Body of pancreas (tissue), 4 donors: ENCODE data around the gene BEGAIN. TPM values are rescaled to one million over a fixed set of nuclear protein-coding genes. Genes with fewer than 3 reads are reported as not detected.
A peak's percentile ranks its signal among the peaks of the same experiment; 100 is the strongest.

Experiments
- ATAC-seq: fragments of 150-250 bp; one replicate; pipeline ENCODE4 v1.9.1; 2016
- DNase-seq, 4 donors: peaks; one replicate each; pipeline ENCODE4 v3.0.0-alpha.2; 2019
- H3K27ac ChIP-seq, 4 donors: fragments of 200-600 bp; sonication (generic); 1 replicate in 3 of 4; 2 replicates in 1 of 4; pipeline versions ENCODE4 v1.5.1 to v1.6.1; 2016 to 2019; ENCODE audit warnings: mild to moderate bottlenecking in 1 of 4, mixed read lengths in 1 of 4, moderate library complexity in 1 of 4
- H3K27me3 ChIP-seq, 2 donors: fragments of 200-600 bp; sonication (generic); one replicate each; pipeline ENCODE4 v1.6.0; 2016; ENCODE audit warnings: mild to moderate bottlenecking in 1 of 2
- H3K36me3 ChIP-seq, 2 donors: fragments of 200-600 bp; sonication (generic); replicated peaks in 1 of 2; 2 replicates each; pipeline ENCODE4 v1.5.1; 2016; ENCODE audit warnings: low read depth in 2 of 2; ENCODE audit not compliant: insufficient read depth in 1 of 2
- H3K4me1 ChIP-seq: fragments of 200-600 bp; sonication (generic); one replicate; pipeline ENCODE4 v1.6.0; 2016
- H3K4me3 ChIP-seq, 2 donors: fragments of 200-600 bp; sonication (generic); 1 replicate in 1 of 2; 2 replicates in 1 of 2; pipeline ENCODE4 v1.5.1; 2016 to 2019
- H3K9me3 ChIP-seq, 3 donors: fragments of 200-600 bp; sonication (generic); 1 replicate in 2 of 3; 2 replicates in 1 of 3; pipeline ENCODE4 v1.5.1; 2016
- POLR2A ChIP-seq, 3 donors: fragments of 450-650 bp; IDR thresholded peaks; one replicate each; pipeline ENCODE4 v1.6.1; 2016; ENCODE audit warnings: antibody characterized with exemption in 3 of 3, mild to moderate bottlenecking in 2 of 3
- WGBS, 2 donors: methylation state at CpG; one replicate each; pipeline ENCODE4 v1.1.5; 2017; 5-methylcytosine and 5-hydroxymethylcytosine counted together
- intact Hi-C: fragments of 100-400 bp; cut with DNase I; formaldehyde crosslinking; loops from one replicate; pipeline ENCODE4 v1.15.1; 2023
- total RNA-seq, 2 donors: library from RNA; depleted of rRNA; stranded (reverse); fragments of >200 nt; gene quantifications; one replicate each; pipeline ENCODE4 v1.1.0, GENCODE V29; 2016
- TF ChIP-seq, protein P1 (sequence below), 7 experiments: fragments of 450-650 bp in 4 of 7; fragments of 200-600 bp in 3 of 7; sonication (generic) in 3 of 7; IDR thresholded peaks; one replicate each; pipeline ENCODE4 v1.5.1; 2016 to 2019; ENCODE audit warnings: antibody characterized with exemption in 7 of 7

Gene BEGAIN
- total RNA-seq, 2 donors from 2014 or later: 23.9 to 28.7 TPM

DNA sequence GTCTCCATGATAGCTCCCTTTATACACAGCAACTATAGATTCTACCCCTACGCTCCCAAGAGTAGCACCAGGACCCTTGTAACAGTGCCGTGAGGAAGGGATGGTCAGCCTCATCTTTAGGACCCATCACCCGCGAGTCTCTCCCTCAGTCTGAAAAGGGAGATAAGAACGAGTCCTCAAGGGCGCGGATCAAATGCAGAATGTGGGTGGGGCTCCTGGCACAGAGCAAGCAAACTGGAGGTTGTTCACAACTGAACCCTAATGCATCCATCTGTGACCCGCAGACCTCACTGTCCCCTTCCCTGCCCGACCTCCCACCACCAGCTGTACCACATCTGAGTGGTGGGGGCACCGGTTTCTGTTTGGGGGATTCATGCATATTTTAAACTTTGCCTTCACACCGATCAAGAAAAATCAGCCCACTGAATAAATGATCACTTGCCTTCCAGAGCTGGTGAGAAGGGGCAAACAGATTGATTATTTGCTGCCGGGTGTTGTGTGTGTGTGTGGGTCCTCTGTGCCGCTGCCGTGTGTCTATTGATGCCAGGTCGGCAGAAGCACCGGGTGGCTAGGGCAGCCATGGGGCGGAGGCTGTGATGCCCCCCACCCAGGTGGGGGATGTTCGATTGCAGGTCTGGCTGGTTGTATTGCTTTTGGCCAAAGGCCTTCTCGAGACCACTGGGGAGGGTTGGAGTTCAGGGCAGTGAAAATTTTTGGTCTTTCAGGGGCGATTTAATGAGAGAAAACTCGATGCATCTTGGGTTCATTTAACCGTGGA lies 35.7 kb upstream of the BEGAIN start:
- Histone ChIP-seq H3K4me3 (no peak overlapping the region), H3K27ac (no peak overlapping the region), H3K36me3 (no peaks in the 10 kb centered on the region), H3K27me3 (no peaks in the 10 kb centered on the region), H3K9me3 (no peaks in the 10 kb centered on the region), H3K4me1 (peaks cover 17% of the 10 kb centered on the region)
- ATAC-seq (no peak), DNase-seq (peak in 1 of 4 donors; percentile 3)
- intact Hi-C loops: no loop called here
- WGBS, 2 donors: 67 to 73% methylated on average over 13 to 22 of the region's 22 CpGs
- TF ChIP-seq, protein P1, sequence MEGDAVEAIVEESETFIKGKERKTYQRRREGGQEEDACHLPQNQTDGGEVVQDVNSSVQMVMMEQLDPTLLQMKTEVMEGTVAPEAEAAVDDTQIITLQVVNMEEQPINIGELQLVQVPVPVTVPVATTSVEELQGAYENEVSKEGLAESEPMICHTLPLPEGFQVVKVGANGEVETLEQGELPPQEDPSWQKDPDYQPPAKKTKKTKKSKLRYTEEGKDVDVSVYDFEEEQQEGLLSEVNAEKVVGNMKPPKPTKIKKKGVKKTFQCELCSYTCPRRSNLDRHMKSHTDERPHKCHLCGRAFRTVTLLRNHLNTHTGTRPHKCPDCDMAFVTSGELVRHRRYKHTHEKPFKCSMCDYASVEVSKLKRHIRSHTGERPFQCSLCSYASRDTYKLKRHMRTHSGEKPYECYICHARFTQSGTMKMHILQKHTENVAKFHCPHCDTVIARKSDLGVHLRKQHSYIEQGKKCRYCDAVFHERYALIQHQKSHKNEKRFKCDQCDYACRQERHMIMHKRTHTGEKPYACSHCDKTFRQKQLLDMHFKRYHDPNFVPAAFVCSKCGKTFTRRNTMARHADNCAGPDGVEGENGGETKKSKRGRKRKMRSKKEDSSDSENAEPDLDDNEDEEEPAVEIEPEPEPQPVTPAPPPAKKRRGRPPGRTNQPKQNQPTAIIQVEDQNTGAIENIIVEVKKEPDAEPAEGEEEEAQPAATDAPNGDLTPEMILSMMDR (IDR thresholded peaks at IDR 0.05): no peak
- no peak for TF ChIP-seq POLR2A (IDR thresholded peaks at IDR 0.05)

DNA sequence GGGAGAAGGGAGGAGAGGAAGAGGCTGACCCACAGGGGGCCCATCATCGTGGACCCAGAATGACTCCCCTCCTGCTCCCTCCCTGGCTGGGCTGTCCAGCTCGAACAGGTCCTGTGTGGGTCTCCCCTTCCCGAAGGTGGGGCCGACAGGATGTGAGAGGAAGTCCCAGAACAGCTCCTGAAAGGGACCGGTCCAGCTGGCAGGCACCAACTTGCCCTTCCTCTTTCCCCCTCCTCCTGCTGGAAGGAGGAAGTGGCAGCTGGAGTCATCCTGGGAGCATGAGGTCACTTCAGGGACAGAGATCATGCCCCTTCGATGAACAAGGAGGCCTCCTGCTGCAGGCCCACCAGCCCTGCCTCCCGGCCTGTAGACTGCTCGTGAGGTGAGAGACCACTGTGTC lies 35.0 kb upstream of the BEGAIN start:
- Histone ChIP-seq H3K27ac (no peak overlapping the region), H3K4me3 (no peak overlapping the region), H3K36me3 (no peaks in the 10 kb centered on the region), H3K9me3 (no peaks in the 10 kb centered on the region), H3K27me3 (no peaks in the 10 kb centered on the region), H3K4me1 (peaks cover 23% of the 10 kb centered on the region)
- TF ChIP-seq, protein P1 (IDR thresholded peaks at IDR 0.05): no peak
- TF ChIP-seq POLR2A (IDR thresholded peaks at IDR 0.05): no peak
- no peak for ATAC-seq
- peak in 1 of 4 donors; percentile 9 for DNase-seq
- intact Hi-C loops: no loop called here
- WGBS, 2 donors: 53 to 57% methylated on average over 5 to 8 of the region's 8 CpGs

DNA sequence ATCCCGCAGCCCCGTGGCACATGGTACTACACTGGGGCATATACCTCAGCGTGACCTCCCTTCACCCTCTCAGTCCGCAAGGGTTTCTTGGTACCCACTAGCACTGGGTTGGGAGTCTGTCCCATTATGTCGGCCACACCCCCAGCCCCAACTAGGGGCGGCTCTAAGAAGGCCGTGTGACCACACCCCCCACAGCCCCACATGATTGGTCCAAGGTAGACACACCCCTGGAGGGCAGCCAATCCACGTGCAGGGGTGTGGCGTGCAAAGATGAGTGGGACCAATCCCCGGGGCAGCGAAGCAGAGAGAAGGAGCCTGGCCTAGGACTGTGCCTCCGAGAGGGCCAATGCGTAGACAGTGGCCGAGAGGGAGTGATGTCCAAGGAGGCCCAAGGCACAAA lies 34.6 kb upstream of the BEGAIN start:
- intact Hi-C loops: no loop called here
- 78 to 88% methylated on average over 14 of the region's 14 CpGs for WGBS, 2 donors
- Histone ChIP-seq H3K27ac (no peak overlapping the region), H3K4me1 (peaks cover 27% of the 10 kb centered on the region), H3K9me3 (no peaks in the 10 kb centered on the region), H3K27me3 (no peaks in the 10 kb centered on the region), H3K4me3 (no peak overlapping the region), H3K36me3 (no peaks in the 10 kb centered on the region)
- ATAC-seq (no peak), DNase-seq (no peak)
- TF ChIP-seq POLR2A (IDR thresholded peaks at IDR 0.05): no peak
- TF ChIP-seq, protein P1 (IDR thresholded peaks at IDR 0.05): no peak

DNA sequence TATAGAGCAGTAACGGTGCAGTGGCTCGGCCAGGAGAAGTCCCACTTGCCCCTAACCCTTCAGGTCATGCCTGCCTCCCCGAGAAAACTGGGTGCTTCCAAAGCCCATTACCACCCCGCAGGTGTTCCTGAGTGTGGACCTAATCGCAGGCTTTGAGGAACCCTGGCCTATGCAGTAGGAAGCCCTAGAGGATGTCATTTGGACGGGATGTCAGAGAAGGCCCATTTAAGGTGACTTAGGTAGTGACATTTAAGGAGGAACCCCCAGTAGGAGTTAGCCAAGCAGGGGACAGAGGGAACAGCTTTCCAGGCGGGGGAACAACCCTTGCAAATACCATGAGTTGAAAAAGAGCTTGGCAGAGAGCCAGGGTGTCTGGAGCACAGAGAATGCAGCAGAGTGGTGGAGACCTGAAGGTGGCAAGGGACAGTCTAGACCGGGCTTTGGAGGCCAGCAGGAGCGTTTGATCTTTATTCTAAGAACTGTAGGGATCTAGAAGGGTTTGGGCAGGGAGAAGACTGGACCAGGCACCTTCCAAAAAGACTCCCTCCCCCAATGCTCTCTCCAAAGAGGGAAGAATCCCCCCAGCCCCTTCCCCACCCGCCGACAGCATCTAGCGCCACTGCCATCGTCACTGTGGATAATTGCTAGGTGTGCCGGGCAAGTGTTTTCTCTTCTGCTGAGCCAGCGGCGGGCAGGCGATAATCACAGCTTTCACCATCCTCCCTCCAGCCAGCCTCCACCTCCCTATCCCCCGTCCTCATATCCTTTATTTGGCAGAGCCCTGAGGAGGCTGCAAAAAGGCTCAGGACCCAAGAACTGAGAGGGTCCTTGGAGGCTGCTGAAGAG lies 33.3 kb upstream of the BEGAIN start:
- no peak overlapping the region for H3K27ac ChIP-seq
- WGBS, 2 donors: 91 to 93% methylated on average over 16 to 18 of the region's 18 CpGs
- DNase-seq: peak in 1 of 4 donors; percentile 7

More for the DNA sequence above, 33.3 kb upstream of the BEGAIN start:
- no peaks in the 10 kb centered on the region for H3K9me3 ChIP-seq
- no peak overlapping the region for H3K4me3 ChIP-seq
- ATAC-seq: no peak
- intact Hi-C loops: no loop called here
- no peak for TF ChIP-seq POLR2A (IDR thresholded peaks at IDR 0.05)
- TF ChIP-seq, protein P1 (IDR thresholded peaks at IDR 0.05): no peak
- no peaks in the 10 kb centered on the region for H3K36me3 ChIP-seq
- no peaks in the 10 kb centered on the region for H3K27me3 ChIP-seq
- peaks cover 27% of the 10 kb centered on the region for H3K4me1 ChIP-seq
